GM20000 (cell line): ENCODE data around the gene PDGFC.

Source experiments
- DNase-seq: peaks from one replicate; pipeline ENCODE4 v3.0.0; 2012; ENCODE audit warnings: low spot score
- TF ChIP-seq, protein P1 (sequence below): IDR thresholded peaks from 2 replicates; pipeline ENCODE4 v1.5.1; 2012; ENCODE audit warnings: mild to moderate bottlenecking, control low read depth; ENCODE audit errors: extremely low read depth, missing control alignments

PDGFC gene

DNA sequence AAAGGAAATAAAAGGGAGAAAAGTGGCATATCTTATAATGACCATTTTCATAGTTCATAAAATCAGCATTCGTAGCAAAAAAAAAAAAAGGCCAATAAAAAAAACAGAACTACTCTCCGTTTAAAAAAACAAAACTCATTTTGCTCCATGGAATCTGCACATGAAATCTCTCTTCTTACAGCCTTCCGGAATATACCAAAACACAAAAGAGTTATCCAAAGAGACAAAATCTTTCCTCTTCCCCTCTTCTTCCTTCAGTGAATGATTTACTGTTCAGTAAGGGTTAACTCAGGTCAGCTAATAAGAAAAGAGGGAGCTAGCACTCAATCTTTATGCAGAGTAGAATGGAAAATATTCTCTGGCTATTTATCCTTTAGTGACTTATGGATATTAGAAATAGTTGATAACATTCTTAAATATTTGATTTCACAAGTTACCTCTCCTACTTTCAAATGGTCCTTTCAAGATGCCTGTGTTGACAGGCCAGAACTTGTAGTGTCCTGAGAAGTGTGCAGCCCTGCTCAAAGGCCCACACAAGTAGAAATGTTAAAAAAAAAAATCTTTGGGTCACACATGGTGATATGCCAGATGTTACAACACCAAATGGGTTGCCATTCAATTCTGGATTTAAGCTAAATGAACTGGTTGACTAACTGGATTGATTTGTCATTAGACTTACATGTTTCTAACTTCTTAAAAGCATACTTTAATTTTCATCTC is 42.1 kb downstream of the PDGFC start:
- TF ChIP-seq, protein P1, sequence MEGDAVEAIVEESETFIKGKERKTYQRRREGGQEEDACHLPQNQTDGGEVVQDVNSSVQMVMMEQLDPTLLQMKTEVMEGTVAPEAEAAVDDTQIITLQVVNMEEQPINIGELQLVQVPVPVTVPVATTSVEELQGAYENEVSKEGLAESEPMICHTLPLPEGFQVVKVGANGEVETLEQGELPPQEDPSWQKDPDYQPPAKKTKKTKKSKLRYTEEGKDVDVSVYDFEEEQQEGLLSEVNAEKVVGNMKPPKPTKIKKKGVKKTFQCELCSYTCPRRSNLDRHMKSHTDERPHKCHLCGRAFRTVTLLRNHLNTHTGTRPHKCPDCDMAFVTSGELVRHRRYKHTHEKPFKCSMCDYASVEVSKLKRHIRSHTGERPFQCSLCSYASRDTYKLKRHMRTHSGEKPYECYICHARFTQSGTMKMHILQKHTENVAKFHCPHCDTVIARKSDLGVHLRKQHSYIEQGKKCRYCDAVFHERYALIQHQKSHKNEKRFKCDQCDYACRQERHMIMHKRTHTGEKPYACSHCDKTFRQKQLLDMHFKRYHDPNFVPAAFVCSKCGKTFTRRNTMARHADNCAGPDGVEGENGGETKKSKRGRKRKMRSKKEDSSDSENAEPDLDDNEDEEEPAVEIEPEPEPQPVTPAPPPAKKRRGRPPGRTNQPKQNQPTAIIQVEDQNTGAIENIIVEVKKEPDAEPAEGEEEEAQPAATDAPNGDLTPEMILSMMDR: no peak
- no peak for DNase-seq

DNA sequence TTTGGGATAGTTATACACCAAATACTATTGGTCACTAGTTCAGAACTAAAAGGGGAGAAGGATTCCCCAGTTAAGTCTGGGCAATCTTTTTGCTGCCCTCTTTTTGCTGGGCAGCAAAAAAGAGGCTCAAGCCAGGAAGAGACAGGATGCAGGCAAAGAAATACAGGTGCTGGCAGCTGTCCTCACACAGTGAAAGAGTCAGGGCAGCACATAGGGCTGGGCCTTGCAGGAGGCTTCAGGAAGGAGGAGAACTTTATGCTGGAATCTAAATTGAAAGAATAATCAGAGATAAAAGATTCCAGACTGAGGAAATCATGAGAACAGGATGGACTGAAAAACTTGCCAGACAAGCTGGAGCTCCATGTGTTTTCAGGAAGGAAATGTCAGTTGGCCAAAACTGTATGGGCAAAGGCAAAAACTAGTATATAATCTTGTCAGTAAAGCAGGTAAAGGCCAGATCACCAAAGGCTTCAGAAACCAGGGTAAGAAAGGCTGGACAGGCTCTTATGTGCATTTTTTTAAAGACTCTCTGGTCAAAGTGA is 46.8 kb downstream of the PDGFC start:
- TF ChIP-seq, protein P1: no peak
- DNase-seq: no peak

DNA sequence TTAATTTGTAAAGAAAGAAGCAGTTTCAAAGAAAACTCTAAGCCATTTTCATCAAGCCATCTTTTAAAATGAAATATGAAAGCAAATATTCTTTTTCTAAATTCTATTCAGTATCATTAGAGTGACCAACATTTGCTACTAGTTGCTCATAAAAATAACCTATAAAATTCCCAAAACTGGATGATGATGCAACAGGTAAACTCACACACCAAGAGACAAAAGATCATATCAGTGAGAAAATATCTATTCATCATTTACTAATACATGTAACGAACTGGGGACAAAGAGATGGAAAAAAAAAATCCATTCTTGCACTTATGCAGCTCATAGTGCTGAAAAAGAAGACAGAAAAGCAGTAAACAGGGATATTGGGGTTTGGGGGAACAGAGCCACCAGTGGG is 48.1 kb downstream of the PDGFC start:
- TF ChIP-seq, protein P1: no peak
- DNase-seq: no peak

DNA sequence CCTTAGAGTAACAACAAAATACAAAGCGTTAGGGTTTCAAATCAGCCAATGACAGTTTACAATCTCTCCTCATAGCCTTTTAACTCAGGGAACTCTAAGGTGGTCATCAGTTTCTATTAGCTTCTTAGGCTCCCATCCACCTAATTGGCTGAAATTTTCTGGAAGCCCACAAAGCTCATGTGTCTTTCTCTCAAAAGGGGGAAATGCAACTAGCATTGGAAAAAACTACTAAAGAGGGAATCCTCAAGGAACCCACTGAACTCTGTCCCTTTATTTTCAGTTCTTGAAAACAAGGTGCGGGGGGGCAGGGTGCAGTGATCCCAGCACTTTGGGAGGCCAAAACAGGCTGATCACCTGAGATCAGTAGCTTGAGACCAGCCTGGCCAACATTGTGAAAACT is 56.4 kb downstream of the PDGFC start:
- no peak for DNase-seq
- TF ChIP-seq, protein P1: no peak

DNA sequence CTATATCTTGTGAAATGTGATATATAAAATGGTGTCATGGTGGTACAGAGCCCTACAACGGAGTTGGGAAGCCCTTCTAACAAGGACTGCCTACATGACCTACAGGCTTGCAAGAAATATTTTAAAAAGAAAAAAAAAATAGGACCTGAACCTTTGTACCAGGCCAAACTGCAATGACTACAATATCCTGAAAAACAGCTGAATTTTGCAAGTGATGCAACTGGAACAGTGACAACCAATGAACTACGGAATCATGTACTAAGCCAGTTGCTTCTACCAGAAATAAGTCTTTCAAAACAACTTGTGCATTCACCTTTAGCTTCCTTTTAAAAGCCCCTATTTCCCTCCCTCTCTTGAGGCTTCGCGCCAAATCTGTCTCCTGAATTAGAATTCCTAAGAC is 58.4 kb downstream of the PDGFC start:
- DNase-seq: no peak
- TF ChIP-seq, protein P1: no peak

DNA sequence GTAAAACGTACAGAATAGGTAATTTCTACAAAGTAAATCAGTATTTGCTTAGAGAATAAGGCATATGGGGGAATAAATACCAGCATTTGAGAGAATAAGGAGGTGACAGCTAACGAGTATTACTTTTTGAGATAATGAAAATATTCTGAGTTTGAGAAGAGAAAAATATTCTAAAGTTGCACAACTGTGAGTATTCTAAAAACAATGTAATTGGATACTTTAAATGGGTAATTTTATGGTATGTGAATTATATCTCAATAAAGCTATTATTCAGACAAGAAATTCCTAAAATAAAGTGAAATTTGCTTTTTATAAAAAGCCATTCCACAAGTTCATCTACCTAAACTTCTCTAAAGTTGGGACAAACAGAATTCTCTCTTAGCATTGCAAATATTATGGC is 62.6 kb downstream of the PDGFC start:
- DNase-seq: no peak
- TF ChIP-seq, protein P1: no peak

DNA sequence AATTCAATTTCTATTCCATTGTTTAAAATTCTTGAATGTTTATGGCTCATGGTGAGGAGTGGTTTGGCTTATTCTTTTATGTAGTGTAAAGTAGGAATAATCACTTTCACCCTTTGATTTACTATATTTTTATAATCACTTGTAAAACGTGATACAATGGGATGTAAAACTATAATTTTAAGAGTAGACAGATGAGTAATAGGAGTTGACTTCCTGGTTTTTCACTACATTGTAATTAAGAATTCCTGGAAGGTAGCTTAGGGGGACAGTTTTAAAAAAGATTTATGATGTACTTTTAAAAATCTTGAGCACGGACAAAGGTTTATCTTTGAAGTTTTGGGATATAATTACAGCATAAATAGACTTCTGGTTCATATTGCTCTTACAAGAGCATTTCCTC is 65.3 kb downstream of the PDGFC start:
- TF ChIP-seq, protein P1: no peak
- DNase-seq: no peak
